HG02943 (cell line): Measurements from ENCODE around the gene MAST4.

Source experiments
- ATAC-seq: cut with Tn5 transposase; IDR thresholded peaks from one replicate; pipeline ENCODE4 v1.9.1; 2021; ENCODE audit warnings: mild to moderate bottlenecking, low read depth, moderate library complexity; ENCODE audit not compliant: unreplicated experiment

Gene MAST4

DNA sequence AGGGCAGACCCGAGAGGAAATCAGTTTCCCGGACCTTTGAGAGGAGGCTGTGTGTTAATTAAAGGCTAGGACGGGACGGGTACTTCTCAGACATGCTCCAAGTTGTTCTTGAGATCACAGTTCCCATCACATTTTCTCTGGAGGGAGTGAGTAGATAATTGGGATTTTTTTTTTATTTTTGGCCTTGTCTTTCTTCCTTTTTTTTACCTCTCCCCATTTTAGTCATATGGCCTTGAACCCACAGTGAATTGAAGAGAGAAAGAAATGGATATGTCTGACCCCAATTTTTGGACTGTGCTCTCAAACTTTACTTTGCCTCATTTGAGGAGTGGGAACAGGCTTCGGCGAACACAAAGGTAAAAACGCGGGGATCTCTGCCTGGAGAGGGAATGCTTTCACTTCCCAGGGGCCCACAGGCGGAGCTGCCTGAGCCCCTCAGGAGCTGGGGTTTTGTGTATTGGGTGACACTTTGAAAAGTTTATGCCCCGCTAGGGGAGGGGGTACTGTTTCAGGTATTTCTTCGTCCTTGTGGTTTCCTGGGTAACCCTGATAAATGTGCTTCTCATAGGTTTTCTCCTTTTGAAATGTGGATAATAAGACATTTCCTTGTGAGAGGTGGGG lies 408.6 kb downstream of the MAST4 start:
- ATAC-seq = no peak

DNA sequence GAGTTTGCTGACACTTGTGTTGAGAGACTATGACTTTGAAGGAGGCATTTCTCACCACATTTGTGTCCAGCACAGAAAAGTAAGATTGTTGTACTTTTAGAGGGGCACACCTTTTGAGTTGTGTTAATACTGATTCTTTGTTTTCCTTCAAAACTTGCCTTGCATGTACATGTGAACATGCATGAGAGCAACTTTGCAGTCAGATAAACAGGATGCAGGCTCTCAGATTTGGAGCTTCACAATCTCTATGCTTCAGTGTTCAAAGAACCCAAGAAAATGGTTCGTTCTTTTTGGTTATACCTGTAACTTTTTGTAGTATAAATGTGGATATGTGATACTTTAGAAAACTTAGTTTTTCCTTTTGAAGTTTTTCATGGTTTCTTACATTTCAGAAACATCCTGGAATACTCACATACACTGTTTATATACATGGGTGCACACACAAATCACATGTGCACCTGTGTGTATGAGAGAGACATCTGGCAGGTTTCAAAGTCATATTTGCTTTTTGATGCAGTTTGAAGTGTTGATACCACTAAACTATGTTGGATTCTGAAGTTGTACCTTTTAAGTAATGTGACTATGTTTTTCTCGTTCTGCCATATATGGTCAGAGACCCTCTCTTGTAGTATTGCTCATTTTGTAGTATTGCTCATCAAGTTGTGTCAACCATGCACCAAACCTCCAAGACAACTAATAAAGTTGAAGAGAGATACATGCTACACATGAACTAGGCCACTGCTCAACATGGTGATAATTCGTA lies 409.7 kb downstream of the MAST4 start:
- ATAC-seq = no peak

DNA sequence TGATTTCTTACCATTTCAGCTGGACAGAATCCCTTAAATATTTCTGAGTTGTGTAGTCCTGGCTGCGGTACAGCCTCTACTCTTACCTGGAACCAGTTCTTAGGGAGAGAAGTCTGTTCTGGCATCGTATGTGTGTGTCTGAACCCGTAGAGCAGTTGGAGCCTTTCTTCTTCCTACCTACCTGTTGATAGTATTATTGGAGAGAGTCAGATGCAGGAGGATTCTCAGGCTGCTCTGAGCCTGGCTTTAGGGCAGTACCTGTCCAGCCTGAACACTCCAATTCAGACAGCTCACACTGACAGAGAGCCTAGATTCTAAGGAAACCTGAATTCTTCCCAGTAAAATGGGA lies 410.3 kb downstream of the MAST4 start:
- no peak for ATAC-seq

DNA sequence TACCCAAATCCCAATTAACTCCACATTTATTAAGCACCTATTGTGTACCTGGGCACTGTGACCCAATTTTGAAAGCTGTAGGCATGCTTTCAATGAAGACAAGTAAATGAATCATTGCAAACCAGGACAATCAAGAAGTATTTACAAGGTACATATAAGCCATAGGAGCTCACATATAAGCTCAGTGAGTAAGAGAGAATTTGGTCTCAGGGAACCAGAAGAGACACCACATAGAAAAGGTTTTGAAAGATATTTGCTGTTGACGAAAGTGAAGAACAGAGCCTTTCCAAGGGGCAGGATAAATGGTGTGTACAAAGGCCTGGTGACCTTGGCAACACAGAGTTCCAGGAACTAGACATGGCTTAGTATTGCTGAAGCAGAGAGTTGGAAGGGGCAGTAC lies 412.8 kb downstream of the MAST4 start:
- no peak for ATAC-seq

DNA sequence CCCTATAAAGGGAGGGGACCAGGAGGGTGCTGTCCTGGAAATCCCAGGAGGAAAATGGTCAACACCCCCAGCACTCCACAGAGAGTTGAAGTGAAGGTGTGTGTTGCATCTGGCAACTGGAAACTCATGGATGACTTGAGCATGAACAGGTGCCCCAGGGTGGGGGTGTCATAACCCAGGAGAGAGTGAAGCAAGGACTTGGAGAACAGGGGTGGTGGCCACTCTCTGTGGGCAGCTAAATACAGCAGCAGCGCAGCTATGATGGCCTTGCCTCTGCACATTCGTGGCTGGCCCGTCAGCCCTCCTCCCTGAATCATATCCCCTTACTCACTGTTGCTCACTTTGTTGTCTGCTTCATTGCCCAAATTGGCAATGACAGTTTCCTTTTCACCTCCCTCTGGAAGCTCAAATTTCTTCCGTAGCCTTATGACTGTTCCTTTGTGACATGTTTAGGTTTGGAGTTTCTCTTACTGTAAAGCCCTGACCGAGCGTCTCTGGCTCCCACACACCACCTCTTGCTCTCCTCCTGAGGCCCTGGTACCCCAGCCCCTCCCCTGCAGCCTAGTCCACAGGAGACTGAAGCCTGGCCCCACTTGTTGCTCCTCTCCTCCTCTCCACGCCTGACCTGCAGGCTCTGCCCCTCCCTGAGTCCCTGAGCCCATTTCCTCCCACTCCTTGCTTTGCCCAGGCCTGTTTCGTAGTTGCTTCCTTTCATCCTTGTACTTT lies 414.7 kb downstream of the MAST4 start:
- ATAC-seq = no peak

DNA sequence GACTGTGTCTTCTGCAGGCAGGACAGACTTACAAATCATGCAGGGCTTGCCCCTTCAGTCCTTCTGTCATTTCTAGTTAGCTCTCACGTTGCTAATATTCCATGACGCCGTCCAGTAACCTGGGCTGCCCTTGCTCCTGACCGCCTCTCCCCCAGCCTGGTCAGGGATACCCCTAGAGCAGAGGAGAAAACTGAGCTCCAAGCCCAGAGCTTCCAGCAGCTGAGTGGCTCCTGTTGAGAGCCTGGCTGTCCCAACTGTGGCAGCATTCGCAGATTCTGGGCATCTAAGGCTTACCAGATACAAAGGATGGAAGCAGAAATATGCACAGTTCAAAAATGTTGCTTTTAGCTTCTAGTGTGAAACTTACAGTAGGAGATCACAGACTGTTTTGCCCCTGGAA lies 415.2 kb downstream of the MAST4 start:
- no peak for ATAC-seq

DNA sequence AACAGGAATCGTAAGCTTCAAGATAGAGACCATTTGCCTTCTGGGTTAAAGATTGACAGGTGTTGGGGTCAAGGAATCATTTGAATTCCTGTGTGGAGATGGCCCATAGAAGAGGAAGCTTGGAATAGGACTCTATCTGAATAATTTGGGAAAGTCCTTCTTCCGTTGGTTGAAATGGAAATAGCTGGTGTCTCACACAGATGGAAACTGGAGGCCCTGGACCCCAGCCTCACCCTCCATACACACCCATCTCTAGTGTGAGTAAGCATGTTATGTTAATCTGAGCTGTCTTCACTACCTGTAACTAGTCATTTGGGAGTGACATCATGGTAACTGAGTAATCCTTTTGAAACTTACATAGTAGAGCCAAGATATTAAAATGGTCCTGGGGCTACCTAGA lies 416.0 kb downstream of the MAST4 start:
- no peak for ATAC-seq

DNA sequence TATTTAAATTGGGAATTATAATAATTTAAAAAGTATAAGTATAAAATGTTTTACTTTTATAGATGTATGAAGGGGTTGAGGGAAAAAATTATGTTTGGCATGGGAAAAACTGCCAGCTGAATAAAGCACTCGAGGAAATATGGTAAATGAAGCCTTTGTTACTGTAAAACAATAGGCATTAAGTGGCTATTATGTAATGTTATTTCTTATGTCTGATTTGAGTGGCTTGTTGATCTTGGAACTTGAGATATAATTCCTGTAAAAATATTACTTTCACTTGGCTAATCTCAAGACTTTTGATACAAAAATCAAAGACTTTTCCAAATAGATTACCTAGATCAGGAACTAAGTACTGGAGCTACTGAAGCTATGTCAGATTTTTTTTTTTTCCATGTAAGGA lies 417.5 kb downstream of the MAST4 start:
- no peak for ATAC-seq

DNA sequence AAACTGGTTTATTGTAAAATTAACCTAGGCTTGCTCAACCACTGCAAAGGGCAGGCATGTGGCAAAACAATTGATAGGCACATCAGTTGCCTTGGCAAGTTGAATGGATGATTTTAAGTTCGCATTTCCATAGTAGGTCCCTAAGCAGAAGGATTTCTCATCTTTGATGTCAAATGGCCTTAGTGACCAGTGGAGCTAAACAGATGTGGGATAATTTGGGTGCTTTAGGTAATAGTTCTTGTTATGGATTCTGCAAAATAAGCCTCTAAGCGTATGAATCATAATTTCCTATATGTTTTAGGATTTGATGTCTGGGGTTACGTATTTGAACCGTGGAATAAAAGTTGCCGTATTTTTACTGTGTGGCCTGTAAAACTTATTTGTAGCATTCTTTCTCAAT lies 418.0 kb downstream of the MAST4 start:
- no peak for ATAC-seq

DNA sequence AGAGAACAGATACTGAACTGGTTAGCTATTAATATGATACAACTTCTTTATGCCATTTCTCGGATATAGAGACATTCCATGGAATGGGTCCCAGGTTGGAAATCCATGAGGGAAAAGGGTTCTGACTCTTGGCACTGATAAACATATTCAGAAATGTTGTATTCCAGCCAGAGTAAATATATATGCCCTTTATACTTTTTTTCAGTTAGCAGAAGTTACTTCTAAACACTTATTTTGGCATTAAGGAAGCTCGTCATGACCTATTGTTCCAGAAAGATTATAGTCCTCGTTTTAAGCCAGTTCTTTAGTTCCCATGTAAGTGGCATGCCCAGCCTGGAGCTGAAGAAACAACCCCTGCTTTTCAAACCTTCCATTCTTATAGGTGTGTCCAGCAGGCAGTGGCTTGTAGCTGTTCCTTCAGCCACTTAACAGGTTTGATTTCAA lies 418.8 kb downstream of the MAST4 start:
- no peak for ATAC-seq

DNA sequence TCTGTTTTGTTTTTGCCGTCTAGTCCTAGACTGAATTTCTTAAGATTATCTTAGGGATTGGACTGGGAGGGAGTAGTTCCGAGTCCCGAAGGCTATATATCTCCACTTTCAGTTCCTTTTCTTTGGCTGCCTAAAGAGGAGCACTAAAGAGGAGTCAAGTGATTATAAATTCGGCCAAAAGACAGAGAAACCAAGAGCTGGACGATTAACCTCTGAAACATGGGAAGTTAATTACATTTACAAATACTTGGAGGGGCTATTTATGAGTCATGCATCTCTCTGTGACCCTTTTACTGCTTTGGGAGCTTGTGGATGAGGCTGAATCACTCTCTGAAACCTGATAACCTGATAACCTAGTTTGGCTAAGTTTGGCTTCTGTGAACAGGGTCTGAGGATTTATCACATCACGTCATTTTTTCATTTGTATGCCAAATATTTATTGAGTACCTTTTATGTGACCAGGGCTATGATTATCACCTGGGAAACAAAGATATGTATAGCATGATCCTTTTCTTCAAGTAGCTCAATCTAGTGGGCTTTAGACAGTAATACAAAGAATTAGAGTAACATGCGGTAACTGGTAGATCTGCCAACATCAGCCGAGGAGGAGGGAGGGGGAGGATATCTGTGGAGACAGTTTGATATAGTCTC lies 419.5 kb downstream of the MAST4 start:
- no peak for ATAC-seq

DNA sequence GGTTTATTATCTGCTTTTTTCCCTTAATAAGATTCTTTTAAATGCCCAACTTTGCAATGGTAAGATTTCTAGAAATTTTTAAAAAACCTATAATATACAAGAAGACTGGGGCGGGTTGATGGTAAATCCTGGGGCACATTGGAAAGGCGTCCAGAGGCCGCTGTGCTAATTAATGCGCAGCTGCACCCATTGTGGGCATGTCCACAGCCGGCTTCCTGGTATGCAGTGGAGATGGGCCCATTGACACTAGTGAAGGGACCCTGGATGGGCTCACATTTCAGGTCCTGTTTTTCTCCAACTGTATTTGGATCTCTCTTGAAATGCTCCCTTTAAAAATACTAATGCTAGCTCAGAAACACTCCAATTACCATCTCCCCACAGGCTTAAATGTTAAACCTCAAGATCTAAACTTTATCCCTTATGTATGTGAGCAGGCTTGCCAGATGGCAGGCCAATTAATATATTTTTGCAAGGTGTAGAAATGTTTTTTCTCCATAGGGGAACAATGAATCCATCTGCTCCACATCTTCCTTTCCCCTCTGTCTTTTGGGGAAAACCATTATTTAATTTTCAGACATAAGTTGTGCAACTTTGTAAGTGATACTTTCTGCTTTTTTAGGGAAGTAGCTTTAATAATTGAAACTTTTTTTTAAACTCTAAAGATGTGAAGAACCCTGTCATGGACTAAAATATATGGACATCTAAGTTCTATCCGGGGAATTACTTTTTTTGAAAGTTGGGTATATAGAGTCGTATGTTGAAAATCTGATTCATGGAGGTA lies 423.1 kb downstream of the MAST4 start:
- ATAC-seq = no peak

DNA sequence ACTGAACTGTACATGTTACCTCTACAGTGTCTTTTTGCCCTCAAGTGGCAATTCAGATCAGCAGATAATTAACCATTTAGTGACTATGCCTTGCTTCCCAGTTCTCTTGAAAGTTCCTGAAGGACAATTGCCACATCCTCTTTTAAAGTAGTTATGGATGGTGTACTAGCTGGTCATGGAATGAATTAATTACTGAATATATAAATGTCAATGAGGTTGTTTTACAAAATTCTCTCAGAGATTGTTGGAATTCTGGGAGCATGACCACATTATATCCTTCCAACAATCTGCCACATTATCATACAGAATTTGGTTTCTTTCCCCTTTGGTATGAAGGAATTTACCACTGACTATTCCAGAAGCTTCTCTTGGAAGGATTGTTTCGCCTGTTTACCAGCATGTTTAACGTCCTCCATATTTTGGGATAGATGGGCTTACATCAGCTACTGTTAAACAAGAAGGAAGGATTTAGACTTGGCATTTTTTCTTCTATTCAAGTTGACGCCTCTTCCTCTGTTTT lies 424.0 kb downstream of the MAST4 start:
- ATAC-seq = no peak

DNA sequence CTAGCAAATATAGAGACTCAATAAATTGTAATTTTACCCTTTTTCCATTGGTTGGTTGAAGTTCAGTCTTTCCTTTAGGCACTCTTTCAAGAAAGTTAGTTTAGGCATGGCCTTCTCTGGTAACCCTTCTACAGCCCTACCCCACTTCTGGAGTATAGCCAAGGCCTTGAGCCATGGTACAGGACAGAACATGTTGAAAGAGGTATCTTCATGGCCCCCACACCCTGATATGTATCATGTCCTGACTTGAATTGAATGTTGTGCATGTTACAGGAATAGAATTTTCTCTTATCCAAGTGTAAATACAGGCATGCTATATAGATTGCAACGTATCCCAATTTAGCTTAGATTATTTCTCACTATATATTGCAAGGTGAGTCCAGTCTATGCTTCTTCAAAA lies 424.8 kb downstream of the MAST4 start:
- ATAC-seq = no peak

DNA sequence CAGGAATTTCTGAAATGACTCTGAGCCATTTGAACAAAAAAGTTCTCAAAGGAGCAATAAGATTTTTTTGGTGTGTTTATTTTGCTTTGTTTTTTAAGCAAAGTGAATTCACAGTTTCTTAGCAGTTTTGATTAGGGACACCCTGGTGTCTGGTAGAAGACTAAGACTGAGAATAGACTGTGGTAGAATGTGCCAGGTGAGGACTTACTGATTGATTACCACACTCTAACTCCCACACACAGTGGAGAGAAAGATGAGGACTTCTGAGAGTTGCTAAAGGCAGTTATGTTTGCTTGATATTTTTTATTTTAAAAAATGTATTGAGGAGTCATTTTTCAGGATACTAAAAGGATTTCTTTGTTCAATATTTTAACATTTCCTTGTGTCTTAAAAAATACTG lies 425.3 kb downstream of the MAST4 start:
- ATAC-seq = no peak

DNA sequence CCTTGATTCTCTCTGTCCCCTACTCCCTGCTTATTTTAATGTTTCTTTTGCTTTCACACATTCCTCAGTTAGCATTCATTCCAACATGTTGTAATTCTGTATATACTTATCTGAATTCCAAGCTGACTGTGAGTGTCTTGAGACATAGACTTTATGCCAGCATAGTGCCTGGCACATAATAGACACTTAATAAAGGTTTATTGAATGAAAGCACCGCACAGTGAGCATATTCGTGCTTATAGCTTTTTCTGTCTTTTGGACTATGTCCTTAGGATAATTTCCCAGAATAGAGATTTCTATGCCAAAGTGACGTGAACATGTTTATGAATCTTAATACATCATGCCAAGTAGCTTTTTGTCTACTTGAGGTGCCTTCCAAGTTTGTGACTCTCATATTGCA lies 425.8 kb downstream of the MAST4 start:
- no peak for ATAC-seq

DNA sequence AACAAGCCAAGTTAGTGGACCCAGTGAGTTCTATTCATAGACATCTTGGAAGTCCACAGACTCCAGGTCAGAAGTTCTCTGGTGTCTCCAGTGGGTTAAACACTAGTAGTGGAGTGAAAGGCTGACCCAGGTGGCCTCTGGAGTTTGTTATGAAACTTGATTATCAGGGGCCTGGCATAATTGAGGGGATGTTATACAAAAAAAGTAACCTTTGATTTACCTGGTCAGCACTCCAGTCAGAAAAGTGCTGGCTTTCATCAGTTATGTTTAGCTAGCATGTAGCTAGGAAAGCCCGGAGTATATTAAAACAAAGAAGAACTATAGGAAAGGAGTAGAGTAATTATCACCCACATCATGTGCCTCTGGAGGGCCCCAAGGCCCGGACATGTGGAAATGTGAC lies 429.3 kb downstream of the MAST4 start:
- ATAC-seq = no peak

DNA sequence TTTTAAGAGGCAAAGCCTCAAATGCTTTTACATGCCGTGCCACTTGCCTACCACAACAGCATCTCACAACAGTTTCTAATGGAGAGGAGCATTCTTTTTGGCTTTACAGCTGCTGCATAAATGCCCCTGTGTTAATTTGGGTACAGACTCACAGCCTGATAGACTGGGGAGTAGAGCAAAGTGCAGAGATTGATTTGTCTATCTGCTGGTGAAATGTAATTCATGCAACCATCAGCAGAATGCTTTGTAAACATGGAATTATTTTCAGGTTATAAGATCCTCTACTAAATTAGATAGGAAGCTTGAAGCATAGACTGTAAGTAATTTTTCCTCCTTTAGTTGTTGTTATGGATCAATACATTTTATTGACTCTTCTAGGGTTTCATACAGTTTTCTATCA lies 430.1 kb downstream of the MAST4 start:
- no peak for ATAC-seq

DNA sequence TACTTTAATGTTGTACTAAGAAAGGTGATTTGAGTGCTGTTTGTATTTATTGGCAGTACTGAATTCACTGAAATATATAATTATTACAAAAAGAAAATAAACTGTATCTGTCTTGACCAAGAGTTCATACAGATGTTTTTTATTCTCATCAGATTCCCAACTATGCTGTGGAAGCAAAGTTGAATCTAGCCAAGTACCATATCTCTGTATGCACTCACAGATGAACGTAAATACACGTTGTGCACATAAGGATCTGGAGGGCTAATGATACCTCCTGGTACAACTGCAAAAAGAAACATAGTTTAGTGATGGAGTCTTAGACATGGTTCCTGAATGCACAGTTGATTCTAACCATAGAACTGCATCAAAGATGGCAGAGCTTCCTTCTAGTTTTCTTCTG lies 431.0 kb downstream of the MAST4 start:
- ATAC-seq = no peak

DNA sequence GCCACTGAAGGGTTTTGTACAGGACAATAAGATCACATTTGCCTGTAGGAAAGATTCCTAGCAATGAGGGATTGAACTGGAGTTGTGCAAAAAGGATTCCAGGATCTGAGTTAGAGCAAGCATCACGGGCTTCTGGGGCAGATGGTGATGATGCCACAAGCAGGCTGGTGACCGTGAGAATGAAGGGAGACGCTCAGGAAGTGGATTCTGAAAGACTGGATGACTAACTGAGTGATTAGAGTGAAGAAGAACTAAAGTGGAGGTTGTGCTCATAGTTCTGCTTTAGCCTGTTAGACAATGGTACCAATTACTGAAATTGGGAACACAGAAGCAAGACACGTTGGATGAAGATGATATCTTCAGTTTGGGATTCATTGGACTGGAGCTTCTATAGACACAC lies 432.2 kb downstream of the MAST4 start:
- no peak for ATAC-seq
